K562 (cell line): Measurements from ENCODE around the gene GAL. TPM values are rescaled to one million over a fixed set of nuclear protein-coding genes. Genes with fewer than 3 reads are reported as not detected.

Experiments
- ATAC-seq: fragments of 200-7000 bp; cut with Tn5 transposase; 3 replicates; pipeline ENCODE4 v1.9.1; 2020; ENCODE audit warnings: moderate library complexity
- BruUV-seq: library from RNA; stranded (reverse); fragments of 400-500 nt; replicated peaks from 2 replicates; lab custom pipeline; 2021; lab: Mats Ljungman, UMichigan
- CTCF ChIA-PET: fragments of 300-600 bp; formaldehyde crosslinking; extraction: SDS; loops from one replicate; lab custom pipeline; 2021; ENCODE audit warnings: low intra/inter-chr PET ratio; lab: Yijun Ruan, JAX
- POLR2A ChIA-PET: fragments of 300-600, 350-650 bp; sonication (Branson Sonifier 250); formaldehyde crosslinking; extraction: SDS; loops from one replicate; lab custom pipeline; 2021; ENCODE audit warnings: antibody characterized with exemption, inconsistent platforms; lab: Yijun Ruan, JAX
- DNase-seq, 4 experiments: peaks; one replicate each; pipeline versions ENCODE4 v3.0.0 to v3.0.0-alpha.2; 2011 to 2018; ENCODE audit warnings: low spot score in 3 of 4, mixed read lengths in 3 of 4; ENCODE audit errors: extremely low read depth in 1 of 4
- FAIRE-seq: peaks from 2 replicates; lab custom pipeline; 2011; peaks lifted over from hg19 to GRCh38; lab: Jason Lieb, UNC
- H2AFZ ChIP-seq: 2 replicates; pipeline ENCODE4 v1.6.0; 2011; ENCODE audit warnings: low read depth, low read length, control low read depth, inconsistent platforms
- H3K27ac ChIP-seq: fragments of 200-600 bp; 3 replicates; pipeline ENCODE4 v1.8.0; 2011; ENCODE audit warnings: low read depth, mild to moderate bottlenecking, control low read depth, inconsistent platforms, low read length, moderate library complexity, mixed read lengths; ENCODE audit errors: extremely low read depth
- H3K27me3 ChIP-seq, 2 experiments: fragments of 300-600 bp in 1 of 2; 2 replicates in 1 of 2; 3 replicates in 1 of 2; pipeline versions ENCODE4 v1.6.0 to v1.8.0; 2011; ENCODE audit warnings: inconsistent platforms in 2 of 2, low read length in 2 of 2, mild to moderate bottlenecking in 1 of 2, mixed read lengths in 1 of 2, moderate library complexity in 1 of 2; ENCODE audit not compliant: control insufficient read depth in 2 of 2, insufficient read depth in 2 of 2
- H3K36me3 ChIP-seq: fragments of 300-600 bp; 3 replicates; pipeline ENCODE4 v1.8.0; 2011; ENCODE audit warnings: mild to moderate bottlenecking, low read length, inconsistent platforms; ENCODE audit not compliant: control insufficient read depth, insufficient read depth
- H3K4me1 ChIP-seq, 2 experiments: fragments of 200-600 bp in 1 of 2; replicated peaks in 1 of 2; 2 replicates in 1 of 2; 3 replicates in 1 of 2; pipeline versions ENCODE4 v1.5.1 to v1.8.0; 2011; ENCODE audit warnings: inconsistent platforms in 2 of 2, low read length in 2 of 2, mild to moderate bottlenecking in 1 of 2, mixed read lengths in 1 of 2, moderate library complexity in 1 of 2; ENCODE audit not compliant: control insufficient read depth in 2 of 2, insufficient read depth in 2 of 2
- H3K4me2 ChIP-seq: 2 replicates; pipeline ENCODE4 v1.6.1; 2011; ENCODE audit warnings: low read length, control low read depth, inconsistent platforms, mixed read lengths; ENCODE audit not compliant: insufficient read depth
- H3K4me3 ChIP-seq: fragments of 200-600 bp; sonication (generic), shearing (Covaris generic); 2 replicates; pipeline ENCODE4 v1.5.1; 2016; ENCODE audit warnings: control low read depth, inconsistent platforms
- H3K79me2 ChIP-seq: fragments of 200-600 bp; 3 replicates; pipeline ENCODE4 v1.8.0; 2011; ENCODE audit warnings: low read length, inconsistent platforms; ENCODE audit not compliant: control insufficient read depth, insufficient read depth
- H3K9ac ChIP-seq, 2 experiments: 2 replicates each; pipeline versions ENCODE4 v1.6.0 to v1.6.1; 2011; ENCODE audit warnings: low read depth in 2 of 2, low read length in 2 of 2, control low read depth in 1 of 2, inconsistent platforms in 1 of 2, mild to moderate bottlenecking in 1 of 2, mixed read lengths in 1 of 2; ENCODE audit not compliant: insufficient read depth in 1 of 2
- H3K9me1 ChIP-seq: one replicate; pipeline ENCODE4 v1.6.0; 2011; ENCODE audit warnings: inconsistent platforms, mild to moderate bottlenecking, low read length, moderate library complexity; ENCODE audit not compliant: control insufficient read depth, insufficient read depth
- H3K9me3 ChIP-seq: replicated peaks from 2 replicates; pipeline ENCODE4 v1.5.1; 2011; ENCODE audit warnings: low read depth, low read length, inconsistent platforms; ENCODE audit not compliant: control insufficient read depth, insufficient read depth
- H4K20me1 ChIP-seq: replicated peaks from 2 replicates; pipeline ENCODE4 v1.6.1; 2011; ENCODE audit warnings: low read length, inconsistent platforms, mixed read lengths; ENCODE audit not compliant: control insufficient read depth, insufficient read depth
- EWSR1 ChIP-seq: fragments of 450-650 bp; IDR thresholded peaks from 2 replicates; pipeline ENCODE4 v1.6.1; 2018; ENCODE audit warnings: borderline replicate concordance, mild to moderate bottlenecking, low read depth, moderate library complexity; ENCODE audit not compliant: partially characterized antibody
- HDAC1 ChIP-seq, 2 experiments: fragments of 450-650 bp; IDR thresholded peaks; 2 replicates each; pipeline ENCODE4 v1.6.1; 2016 to 2017; ENCODE audit warnings: inconsistent platforms in 1 of 2, mild to moderate bottlenecking in 1 of 2, moderate library complexity in 1 of 2
- PBX2 ChIP-seq, 2 experiments: IDR thresholded peaks in 1 of 2; conservative IDR thresholded peaks in 1 of 2; 2 replicates each; pipeline ENCODE4 v1.6.1; 2016; ENCODE audit warnings: low read depth in 2 of 2, mild to moderate bottlenecking in 1 of 2, missing compliant biosample characterization in 1 of 2, missing genetic modification characterization in 1 of 2, moderate library complexity in 1 of 2
- SFPQ ChIP-seq: fragments of 200-400 bp; formaldehyde crosslinking; IDR thresholded peaks from 2 replicates; pipeline ENCODE4 v1.6.1; 2017; ENCODE audit warnings: mild to moderate bottlenecking, low read depth, low read length, moderate library complexity
- SIN3A ChIP-seq, 2 experiments: fragments of 150-350 bp in 1 of 2; IDR thresholded peaks; 2 replicates each; pipeline ENCODE4 v1.6.1; 2011 to 2016; ENCODE audit warnings: borderline replicate concordance in 2 of 2, low read depth in 2 of 2, low read length in 2 of 2, mild to moderate bottlenecking in 2 of 2, moderate library complexity in 2 of 2; ENCODE audit not compliant: control insufficient read depth in 1 of 2
- ZC3H11A ChIP-seq: IDR thresholded peaks from 2 replicates; pipeline ENCODE4 v1.6.1; 2012; ENCODE audit warnings: low read depth, low read length, improper control_type of control experiment
- ZNF699 ChIP-seq: fragments of 250-450 bp; sonication (Bioruptor Pico); IDR thresholded peaks from 2 replicates; pipeline ENCODE4 v1.8.0; 2021; ENCODE audit warnings: mild to moderate bottlenecking, moderate library complexity; ENCODE audit not compliant: insufficient replicate concordance
- WGBS: fragments of 100-300 bp; shearing (Covaris generic); methylation state at CpG from one replicate; pipeline ENCODE4 v1.1.6; 2016; ENCODE audit warnings: low coverage, mixed read lengths; ENCODE audit not compliant: insufficient coverage; ENCODE audit errors: missing lambda C conversion rate; 5-methylcytosine and 5-hydroxymethylcytosine counted together
- in situ Hi-C: fragments of 300-500 bp; cut with MboI; formaldehyde crosslinking; loops from 4 replicates; pipeline ENCODE4 v1.15.0; 2018; ENCODE audit warnings: inconsistent platforms, mixed read lengths
- intact Hi-C: fragments of 100-400 bp; cut with micrococcal nuclease; formaldehyde crosslinking; loops from 2 replicates; pipeline ENCODE4 v1.14.2; 2022
- polyA plus RNA-seq, 8 experiments: library from polyadenylated mRNA; depleted of rRNA in 4 of 8; stranded (reverse) in 5 of 8; unstranded in 3 of 8; fragments of >200 nt; fragmentation: Nextera tagmentation in 2 of 8; fragmentation: Illumina TruSeq in 1 of 8; extraction: Ambion mirVana in 2 of 8; extraction: Trizol in 1 of 8; gene quantifications; 2 replicates each; pipeline versions ENCODE4 v1.2.1 to v1.2.3, GENCODE V29; 2011 to 2014; ENCODE audit warnings: inconsistent platforms in 1 of 8, missing spikeins in 1 of 8
- total RNA-seq, 7 experiments: library from RNA; depleted of rRNA in 6 of 7; stranded (reverse); fragments of >200 nt in 6 of 7; fragmentation: Illumina TruSeq in 2 of 7; extraction: Trizol in 2 of 7; gene quantifications; 2 replicates each; pipeline versions ENCODE4 v1.2.1 to v1.2.3, GENCODE V29; 2011 to 2021; ENCODE audit warnings: low replicate concordance in 1 of 7

GAL gene
- total and polyA plus RNA-seq, 9 of the 15 experiments (the other 6 are each of a cell fraction or from before 2014, with no cell fraction given), result 10.6 to 119 (median 36.3) TPM

DNA sequence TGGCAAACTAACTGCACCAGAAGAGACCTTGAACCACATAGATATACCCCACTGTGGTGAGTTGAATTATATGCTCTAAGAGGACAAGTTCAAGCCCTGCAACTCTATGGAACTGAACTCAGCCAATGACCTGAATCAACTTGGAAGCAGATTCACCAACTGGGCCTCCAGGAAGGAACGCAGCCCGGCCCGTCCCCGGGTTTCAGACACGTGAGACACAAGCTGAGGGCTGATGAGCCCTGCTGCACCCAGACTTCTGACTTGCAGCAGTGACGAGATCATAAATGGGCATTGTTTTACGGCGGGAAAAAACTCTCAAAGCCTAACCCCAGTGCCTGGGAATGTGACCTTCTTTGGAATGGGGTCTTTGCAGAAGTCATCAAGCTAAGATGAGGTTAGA lies 28.5 kb upstream of the GAL start:
- Histone ChIP-seq H3K4me3 (no peak overlapping the region), H3K79me2 (no peaks in the 10 kb centered on the region), H3K27ac (no peak overlapping the region), H3K36me3 (no peaks in the 10 kb centered on the region), H3K4me2 (no peak overlapping the region), H3K9me1 (no peaks in the 10 kb centered on the region), H3K9ac (no peak overlapping the region), H4K20me1 (peaks cover 14% of the 10 kb centered on the region; the same call in 1 of the 2 replicates), H3K9me3 (no peaks in the 10 kb centered on the region), H3K4me1 (peaks cover 0 to 12% of the 10 kb centered on the region in 2 experiments; a peak in 2 of 5 replicates), H2AFZ (no peak overlapping the region), H3K27me3 (peaks cover 60 to 97% of the 10 kb centered on the region in 2 experiments)
- intact Hi-C loops, result no loop called here
- in situ Hi-C loops, result no loop called here
- ChIA-PET POLR2A (interaction anchor here (0.6 to 1.0 kb wide), 2 partner anchors 9 to 346 kb away, joined by 3 read pairs; no protein-coding TSS in a partner anchor), CTCF (no interaction called here)
- ATAC-seq (no peak), DNase-seq (no peak), FAIRE-seq (no peak)
- TF ChIP-seq ZNF699, result no peak
- TF ChIP-seq EWSR1, result no peak
- BruUV-seq, result no TSS peak
- under 1% methylated on average over 8 of the region's 8 CpGs for WGBS

DNA sequence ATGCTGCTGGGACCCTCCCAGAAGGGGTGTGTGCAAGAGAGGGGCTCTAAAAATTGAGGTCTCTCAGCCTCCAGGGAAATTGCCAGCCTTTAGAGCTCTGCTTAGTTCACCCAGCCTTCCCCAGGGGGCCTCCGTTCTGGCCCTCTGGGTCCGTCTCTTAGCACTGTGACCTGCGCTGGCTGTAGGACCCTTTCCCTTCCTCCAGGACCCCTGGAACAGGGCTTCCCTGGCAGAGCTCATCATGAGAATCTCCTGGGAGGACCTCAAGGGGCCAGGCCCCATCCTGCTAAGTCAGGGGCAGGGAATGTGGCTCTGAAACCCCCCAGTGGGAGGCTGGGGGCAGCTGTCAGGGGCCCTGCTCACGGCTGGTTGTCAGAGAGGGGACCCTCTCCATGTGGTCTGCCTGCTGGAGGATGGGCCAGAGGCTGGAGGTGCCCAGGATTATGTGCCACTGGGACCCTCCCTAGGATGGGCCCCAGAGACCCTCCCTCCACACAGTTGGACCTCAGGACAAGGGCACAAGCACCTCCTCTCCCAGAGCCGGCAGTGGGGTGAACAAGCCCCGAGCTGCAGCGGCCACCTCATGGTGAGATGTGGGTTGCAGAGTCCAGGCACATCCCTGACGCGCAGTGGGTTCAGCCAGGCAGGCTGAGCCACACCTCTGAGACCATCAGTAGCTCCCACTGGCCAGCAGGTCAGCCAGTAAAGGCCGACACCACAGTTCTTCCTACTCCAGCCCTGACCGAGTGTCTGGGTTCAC lies 27.1 kb upstream of the GAL start:
- Histone ChIP-seq H4K20me1 (peaks cover 10% of the 10 kb centered on the region; the same call in 1 of the 2 replicates), H3K9ac (no peak overlapping the region; a peak in 1 of 4 replicates), H3K4me1 (peaks cover 0 to 8% of the 10 kb centered on the region in 2 experiments; a peak in 2 of 5 replicates), H3K27me3 (peaks cover 61 to 99% of the 10 kb centered on the region in 2 experiments), H3K27ac (no peak overlapping the region), H2AFZ (no peak overlapping the region), H3K4me2 (no peak overlapping the region), H3K79me2 (no peaks in the 10 kb centered on the region), H3K9me1 (no peaks in the 10 kb centered on the region), H3K36me3 (no peaks in the 10 kb centered on the region), H3K4me3 (no peak overlapping the region), H3K9me3 (no peaks in the 10 kb centered on the region)
- WGBS, result 15% methylated on average over 8 of the region's 11 CpGs
- intact Hi-C loops (no loop called here), in situ Hi-C loops (no loop called here)
- FAIRE-seq, result no peak
- POLR2A ChIA-PET, result interaction anchor here (0.6 kb wide), 1 partner anchor 128 kb away, joined by 4 read pairs; no protein-coding TSS in a partner anchor
- BruUV-seq, result no TSS peak
- DNase-seq, result no peak
- CTCF ChIA-PET, result no interaction called here
- ATAC-seq, result no peak
- TF ChIP-seq SIN3A (IDR thresholded peaks at IDR 0.05; ENCODE audit: borderline replicate concordance in 2 of 2, control insufficient read depth in 1 of 2, low read depth in 2 of 2, low read length in 2 of 2), result no peak
- TF ChIP-seq ZC3H11A, result no peak
- TF ChIP-seq PBX2 (CRISPR knock-in tag; IDR thresholded peaks at IDR 0.05; ENCODE audit: low read depth), result no peak
- TF ChIP-seq PBX2 (tag; conservative IDR thresholded peaks at IDR 0.05; ENCODE audit: low read depth), result no peak
- TF ChIP-seq HDAC1 (IDR thresholded peaks at IDR 0.05), result no peak
- TF ChIP-seq SFPQ, result no peak
